Fibroblast of the aortic adventitia (primary cell): ENCODE measurements around the gene RAD51B. TPM values are rescaled to one million over a fixed set of nuclear protein-coding genes. Genes with fewer than 3 reads are reported as not detected.
A peak's percentile ranks its signal among the peaks of the same experiment; 100 is the strongest.
"Not testable (repeated sequence)": the region's sequence is repeated elsewhere in the genome, so short reads cannot be mapped to it uniquely, and the experiment has no call there.

ENCODE experiments used
- DNase-seq: peaks from one replicate; pipeline ENCODE4 v3.0.0-alpha.2; 2010; ENCODE audit warnings: low read depth
- H3K4me3 ChIP-seq: 2 replicates; pipeline ENCODE4 v1.5.1; 2011; ENCODE audit warnings: low read depth, mild to moderate bottlenecking, control low read depth, low read length, moderate library complexity
- total RNA-seq: library from RNA; depleted of rRNA; stranded (reverse); fragments of >200 nt; gene quantifications from 2 replicates; pipeline ENCODE4 v1.2.3, GENCODE V29; 2012; ENCODE audit warnings: low replicate concordance
- TF ChIP-seq, protein P1 (sequence below): IDR thresholded peaks from 2 replicates; pipeline ENCODE4 v1.5.1; 2011; ENCODE audit warnings: mild to moderate bottlenecking, low read length, control low read depth, inconsistent platforms; ENCODE audit not compliant: insufficient read depth

RAD51B gene
- total RNA-seq, 1 donor, result 28.7 TPM

DNA sequence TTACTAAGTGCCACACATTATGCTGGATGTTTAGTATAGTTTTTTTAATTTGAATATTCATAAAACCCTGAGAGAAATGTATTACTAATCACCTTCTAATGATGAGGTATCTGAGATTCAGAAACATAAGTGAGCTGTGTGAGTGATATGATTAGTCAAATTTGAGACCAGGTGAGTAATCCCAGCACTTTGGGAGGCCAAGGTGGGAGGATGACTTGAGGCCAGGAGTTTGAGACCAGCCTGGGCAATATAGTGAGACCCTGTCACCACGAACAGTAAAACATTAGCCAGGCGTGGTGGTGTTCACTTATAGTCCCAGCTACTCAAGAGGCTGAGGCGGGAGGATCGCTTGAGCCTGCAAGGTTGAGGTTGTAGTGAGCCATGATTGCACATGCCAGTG is 438.4 kb downstream of the RAD51B start:
- DNase-seq, result no peak
- H3K4me3 ChIP-seq, result no peak overlapping the region
- TF ChIP-seq, protein P1, sequence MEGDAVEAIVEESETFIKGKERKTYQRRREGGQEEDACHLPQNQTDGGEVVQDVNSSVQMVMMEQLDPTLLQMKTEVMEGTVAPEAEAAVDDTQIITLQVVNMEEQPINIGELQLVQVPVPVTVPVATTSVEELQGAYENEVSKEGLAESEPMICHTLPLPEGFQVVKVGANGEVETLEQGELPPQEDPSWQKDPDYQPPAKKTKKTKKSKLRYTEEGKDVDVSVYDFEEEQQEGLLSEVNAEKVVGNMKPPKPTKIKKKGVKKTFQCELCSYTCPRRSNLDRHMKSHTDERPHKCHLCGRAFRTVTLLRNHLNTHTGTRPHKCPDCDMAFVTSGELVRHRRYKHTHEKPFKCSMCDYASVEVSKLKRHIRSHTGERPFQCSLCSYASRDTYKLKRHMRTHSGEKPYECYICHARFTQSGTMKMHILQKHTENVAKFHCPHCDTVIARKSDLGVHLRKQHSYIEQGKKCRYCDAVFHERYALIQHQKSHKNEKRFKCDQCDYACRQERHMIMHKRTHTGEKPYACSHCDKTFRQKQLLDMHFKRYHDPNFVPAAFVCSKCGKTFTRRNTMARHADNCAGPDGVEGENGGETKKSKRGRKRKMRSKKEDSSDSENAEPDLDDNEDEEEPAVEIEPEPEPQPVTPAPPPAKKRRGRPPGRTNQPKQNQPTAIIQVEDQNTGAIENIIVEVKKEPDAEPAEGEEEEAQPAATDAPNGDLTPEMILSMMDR, result no peak

DNA sequence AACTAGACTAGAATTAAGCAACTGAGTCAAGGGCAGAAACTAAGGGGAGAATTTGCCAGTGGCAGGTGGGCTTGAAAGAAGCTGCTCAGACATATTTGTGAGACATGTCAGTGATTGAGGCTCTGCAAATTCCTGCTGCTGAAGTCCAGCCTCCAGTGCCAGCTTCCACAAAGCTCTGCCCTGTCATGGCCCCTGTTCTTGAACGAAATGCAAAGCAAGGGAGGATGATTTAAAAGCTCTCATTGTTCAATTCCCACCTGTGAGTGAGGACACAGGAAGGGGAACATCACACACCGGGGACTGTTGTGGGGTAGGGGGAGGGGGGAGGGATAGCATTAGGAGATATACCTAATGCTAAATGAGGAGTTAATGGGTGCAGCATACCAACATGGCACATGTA is 439.4 kb downstream of the RAD51B start:
- not testable (repeated sequence) for H3K4me3 ChIP-seq, DNase-seq

DNA sequence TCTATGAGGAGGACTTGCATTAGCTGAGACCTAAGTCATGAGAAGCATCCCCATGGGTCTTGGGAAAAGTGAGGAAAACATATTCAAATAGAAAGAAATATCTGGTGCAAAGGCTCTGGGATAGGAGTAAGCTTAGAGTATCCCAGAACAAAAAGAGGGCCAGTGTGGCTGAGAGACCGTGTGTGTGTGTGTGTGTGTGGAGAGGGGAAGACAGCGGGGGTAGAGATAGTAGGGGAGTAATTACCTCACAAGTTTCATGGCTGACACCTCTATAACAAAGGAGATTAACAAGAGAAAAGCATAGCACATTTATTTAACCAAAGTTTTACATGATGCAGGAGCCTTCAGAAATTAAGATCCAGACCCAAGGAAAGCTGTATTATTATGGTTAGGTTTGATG is 440.5 kb downstream of the RAD51B start:
- TF ChIP-seq, protein P1, result no peak
- DNase-seq, result no peak
- no peak overlapping the region for H3K4me3 ChIP-seq

DNA sequence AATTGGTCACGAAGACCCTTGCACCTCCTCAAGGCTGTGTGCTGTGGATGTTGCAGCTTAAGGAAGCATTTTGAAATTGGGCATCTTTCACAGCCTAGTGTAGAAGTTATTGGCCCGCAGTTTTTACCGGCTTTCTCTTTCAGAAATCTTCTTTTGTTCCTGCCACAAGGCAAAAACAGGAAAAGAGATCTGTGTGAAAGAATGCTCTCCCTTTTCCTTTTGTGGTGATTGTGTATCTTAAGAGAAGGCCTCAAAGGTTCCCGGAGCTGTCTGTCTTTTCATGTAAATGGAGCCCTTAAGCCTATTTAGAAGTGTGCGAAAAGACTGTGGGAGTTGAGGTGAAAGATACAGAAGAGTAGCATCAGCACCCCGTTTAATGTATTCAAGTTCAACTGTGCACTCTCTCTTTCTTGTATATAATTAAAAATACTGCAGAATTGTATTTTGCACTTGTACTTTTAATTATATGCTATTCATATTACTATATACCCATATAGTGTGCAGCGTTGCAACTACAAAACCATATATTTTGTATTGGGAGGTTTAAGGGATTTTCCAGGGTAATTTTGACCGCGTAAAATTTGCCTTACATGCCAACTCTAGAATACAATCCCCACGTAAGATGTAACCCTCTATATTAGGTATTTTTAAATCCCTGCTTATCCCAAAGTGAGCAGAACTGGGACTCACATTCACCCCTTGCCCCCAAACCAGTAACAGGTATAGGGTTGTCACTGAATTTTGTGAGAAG is 441.7 kb downstream of the RAD51B start:
- TF ChIP-seq, protein P1, result no peak
- no peak overlapping the region for H3K4me3 ChIP-seq
- no peak for DNase-seq

DNA sequence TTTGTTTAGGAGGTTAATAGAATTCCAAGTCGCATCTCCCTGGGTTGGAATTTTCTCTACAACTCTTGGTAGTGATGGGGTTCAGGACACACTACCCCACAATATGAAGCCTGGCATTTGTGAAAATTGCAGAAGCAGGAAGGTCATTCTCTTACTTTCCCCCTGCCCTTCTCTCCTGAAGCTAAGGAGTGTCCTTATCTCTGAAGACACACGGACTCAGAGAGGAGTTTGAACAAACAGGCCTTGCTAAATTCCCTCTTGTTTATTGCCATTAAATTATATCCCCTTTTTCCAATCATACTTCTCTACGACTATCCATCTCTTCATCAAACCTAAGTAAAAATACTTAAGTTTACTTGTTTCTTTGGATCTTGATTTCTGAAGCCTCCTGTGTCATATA is 443.0 kb downstream of the RAD51B start:
- TF ChIP-seq, protein P1, result no peak
- no peak for DNase-seq
- H3K4me3 ChIP-seq, result no peak overlapping the region

DNA sequence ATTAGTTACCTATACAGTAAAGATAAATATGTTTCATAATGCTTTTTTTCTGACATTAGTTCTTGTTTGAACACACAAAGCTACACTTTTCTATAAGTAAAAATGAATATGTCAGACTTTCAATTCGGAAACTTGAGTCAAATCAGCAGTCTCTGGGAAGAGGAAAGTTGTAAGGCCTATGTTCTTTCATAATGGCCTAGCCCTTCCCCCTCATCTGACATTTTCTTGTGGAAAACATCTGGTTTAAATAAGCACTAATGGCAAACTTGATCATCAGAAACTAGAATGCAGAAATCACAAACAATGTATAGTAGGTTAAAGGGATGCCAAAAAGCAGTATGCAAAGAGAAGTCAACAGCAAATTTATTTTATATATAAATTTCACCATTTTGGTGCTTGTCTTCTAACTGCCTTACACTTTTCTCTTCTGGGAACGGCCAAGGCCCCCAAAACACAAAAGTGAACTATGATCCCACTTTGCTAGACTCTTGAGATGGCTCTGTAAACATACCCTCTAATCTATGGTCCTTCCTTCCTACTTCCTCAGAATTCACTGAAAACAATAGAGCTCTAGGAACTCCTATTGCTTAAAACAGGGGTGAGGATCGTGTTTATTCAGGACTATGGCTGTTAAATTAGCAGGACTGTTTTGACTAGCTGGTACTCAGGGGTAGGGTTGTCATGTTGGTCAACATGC is 444.1 kb downstream of the RAD51B start:
- peak; percentile 40 for DNase-seq
- H3K4me3 ChIP-seq, result no peak overlapping the region
- TF ChIP-seq, protein P1, result no peak

DNA sequence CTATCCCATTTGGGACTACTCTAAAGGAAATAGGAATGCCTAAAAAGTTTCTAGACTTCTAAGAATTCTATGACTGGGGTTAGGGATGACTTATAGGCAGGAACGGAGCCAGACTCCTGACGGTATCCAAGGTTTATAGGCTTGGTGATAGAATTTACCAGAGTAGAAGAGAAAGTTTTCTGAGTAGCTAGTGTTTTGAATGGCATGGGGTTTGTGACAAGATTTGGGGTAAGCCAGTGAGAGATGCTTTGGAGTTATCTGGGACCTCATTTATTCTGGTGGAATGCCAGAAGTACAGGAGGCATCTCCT is 444.6 kb downstream of the RAD51B start:
- DNase-seq, result no peak
- H3K4me3 ChIP-seq, result no peak overlapping the region
- TF ChIP-seq, protein P1, result no peak
